K562 (cell line): Measurements from ENCODE around the gene PPM1E. TPM values are rescaled to one million over a fixed set of nuclear protein-coding genes. Genes with fewer than 3 reads are reported as not detected.

Experiments used
- CXXC5 ChIP-seq: fragments of 250-450 bp; sonication (Bioruptor Pico); IDR thresholded peaks from 2 replicates; pipeline ENCODE4 v1.8.0; 2022; ENCODE audit warnings: inconsistent platforms, mild to moderate bottlenecking, moderate library complexity
- MCM7 ChIP-seq, 2 experiments: fragments of 450-650 bp; IDR thresholded peaks; 2 replicates each; pipeline ENCODE4 v1.6.1; 2016 to 2018
- NCOA1 ChIP-seq: fragments of 450-650 bp; IDR thresholded peaks from 2 replicates; pipeline ENCODE4 v1.6.1; 2016; ENCODE audit warnings: low read depth
- NKRF ChIP-seq: fragments of 450-650 bp; IDR thresholded peaks from 2 replicates; pipeline ENCODE4 v1.6.1; 2016; ENCODE audit warnings: borderline replicate concordance
- NUFIP1 ChIP-seq: fragments of 450-650 bp; IDR thresholded peaks from 2 replicates; pipeline ENCODE4 v1.6.1; 2018; ENCODE audit not compliant: partially characterized antibody
- POLR2H ChIP-seq: IDR thresholded peaks from 2 replicates; pipeline ENCODE4 v1.6.1; 2016; ENCODE audit warnings: missing genetic modification characterization, low read depth, mild to moderate bottlenecking, control low read depth, missing compliant biosample characterization, moderate library complexity
- RBFOX2 ChIP-seq: fragments of 200-400 bp; formaldehyde crosslinking; IDR thresholded peaks from 2 replicates; pipeline ENCODE4 v1.6.1; 2017; ENCODE audit warnings: low read depth, mild to moderate bottlenecking, low read length, moderate library complexity
- RFX7 ChIP-seq: fragments of 250-450 bp; sonication (Bioruptor Pico); IDR thresholded peaks from 2 replicates; pipeline ENCODE4 v1.5.1; 2021; ENCODE audit warnings: mild to moderate bottlenecking
- TRIM24 ChIP-seq, 2 experiments: fragments of 450-650 bp; IDR thresholded peaks; 2 replicates each; pipeline ENCODE4 v1.6.1; 2016
- ZBTB7A ChIP-seq: IDR thresholded peaks from 2 replicates; pipeline ENCODE4 v1.6.1; 2011; ENCODE audit warnings: low read depth, mild to moderate bottlenecking, low read length, moderate library complexity, borderline replicate concordance; ENCODE audit not compliant: control insufficient read depth
- ZNF224 ChIP-seq: sonication (generic); formaldehyde crosslinking; IDR thresholded peaks from 2 replicates; pipeline ENCODE4 v1.8.0; 2022; ENCODE audit warnings: mild to moderate bottlenecking, missing genetic modification reagents
- ZNF449 ChIP-seq: fragments of 250-450 bp; sonication (Bioruptor Pico); IDR thresholded peaks from 2 replicates; pipeline ENCODE4 v1.8.0; 2022; ENCODE audit warnings: moderate library complexity, mild to moderate bottlenecking, inconsistent platforms
- ZNF589 ChIP-seq: fragments of 200-800 bp; sonication (Bioruptor generic); IDR thresholded peaks from 2 replicates; pipeline ENCODE4 v1.6.1; 2016; ENCODE audit warnings: low read depth, missing genetic modification characterization, missing compliant biosample characterization
- polyA plus RNA-seq, 8 experiments: library from polyadenylated mRNA; depleted of rRNA in 4 of 8; stranded (reverse) in 5 of 8; unstranded in 3 of 8; fragments of >200 nt; fragmentation: Nextera tagmentation in 2 of 8; fragmentation: Illumina TruSeq in 1 of 8; extraction: Ambion mirVana in 2 of 8; extraction: Trizol in 1 of 8; gene quantifications; 2 replicates each; pipeline versions ENCODE4 v1.2.1 to v1.2.3, GENCODE V29; 2011 to 2014; ENCODE audit warnings: inconsistent platforms in 1 of 8, missing spikeins in 1 of 8
- total RNA-seq, 7 experiments: library from RNA; depleted of rRNA in 6 of 7; stranded (reverse); fragments of >200 nt in 6 of 7; fragmentation: Illumina TruSeq in 2 of 7; extraction: Trizol in 2 of 7; gene quantifications; 2 replicates each; pipeline versions ENCODE4 v1.2.1 to v1.2.3, GENCODE V29; 2011 to 2021; ENCODE audit warnings: low replicate concordance in 1 of 7
- TF ChIP-seq, protein P1 (sequence below), 2 experiments: fragments of 450-650 bp in 1 of 2; sonication (generic) in 1 of 2; formaldehyde crosslinking in 1 of 2; IDR thresholded peaks in 1 of 2; conservative IDR thresholded peaks in 1 of 2; 2 replicates each; pipeline versions ENCODE4 v1.6.1 to v1.8.1; 2016 to 2023; ENCODE audit warnings: mild to moderate bottlenecking in 2 of 2, moderate library complexity in 2 of 2, inconsistent platforms in 1 of 2, missing genetic modification reagents in 1 of 2

Gene PPM1E
- total and polyA plus RNA-seq, 9 of the 15 experiments (the other 6 are each of a cell fraction or from before 2014, with no cell fraction given): 1.0 to 5.7 (median 4.7) TPM

GRCh38 chr17:58913971-58914769 is 158.5 kb downstream of the PPM1E start (continued):
- TF ChIP-seq, protein P1, sequence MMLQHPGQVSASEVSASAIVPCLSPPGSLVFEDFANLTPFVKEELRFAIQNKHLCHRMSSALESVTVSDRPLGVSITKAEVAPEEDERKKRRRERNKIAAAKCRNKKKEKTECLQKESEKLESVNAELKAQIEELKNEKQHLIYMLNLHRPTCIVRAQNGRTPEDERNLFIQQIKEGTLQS (IDR thresholded peaks at IDR 0.05): peak; percentile 68; the same call in 1 of the 2 replicates
- TF ChIP-seq, protein P1 (CRISPR knock-in tag; conservative IDR thresholded peaks at IDR 0.05): no peak
- TF ChIP-seq CXXC5 (CRISPR knock-in tag) (peak; percentile 67), NCOA1 (no peak), POLR2H (tag) (peak; percentile 73), ZNF224 (CRISPR knock-in tag) (no peak), RBFOX2 (no peak), ZNF449 (CRISPR knock-in tag) (peak; percentile 67; the same call in 1 of the 2 replicates), ZNF589 (CRISPR knock-in tag) (peak; percentile 97), TRIM24 (IDR thresholded peaks at IDR 0.05) (peak; percentile 74 to 94; a peak in 2 of 4 replicates), MCM7 (IDR thresholded peaks at IDR 0.05) (no peak), RFX7 (CRISPR knock-in tag) (no peak), NKRF (no peak), NUFIP1 (no peak), ZBTB7A (no peak)
